Upper lobe of right lung (tissue), 1 donor: ENCODE results near the gene MET. TPM values are rescaled to one million over a fixed set of nuclear protein-coding genes. Genes with fewer than 3 reads are reported as not detected.

ENCODE experiments used
- ATAC-seq: fragments of 200-7000 bp; cut with Tn5 transposase; one replicate; pipeline ENCODE4 v1.9.1; 2020; ENCODE audit warnings: mild to moderate bottlenecking, moderate library complexity
- DNase-seq: peaks from one replicate; pipeline ENCODE4 v3.0.0-alpha.2; 2020
- H3K27ac ChIP-seq: fragments of 200-600 bp; one replicate; pipeline ENCODE4 v1.8.0; 2022
- H3K27me3 ChIP-seq: fragments of 200-600 bp; one replicate; pipeline ENCODE4 v1.8.0; 2022; ENCODE audit warnings: mild to moderate bottlenecking
- H3K36me3 ChIP-seq: fragments of 200-600 bp; one replicate; pipeline ENCODE4 v1.8.0; 2022
- H3K4me1 ChIP-seq: fragments of 200-600 bp; one replicate; pipeline ENCODE4 v1.8.0; 2022
- H3K4me3 ChIP-seq: fragments of 200-600 bp; one replicate; pipeline ENCODE4 v1.8.0; 2022; ENCODE audit warnings: mild to moderate bottlenecking
- H3K9me3 ChIP-seq: fragments of 200-600 bp; one replicate; pipeline ENCODE4 v1.8.0; 2022
- intact Hi-C: fragments of 100-400 bp; cut with DNase I; formaldehyde crosslinking; loops from one replicate; pipeline ENCODE4 v1.11.0; 2022
- total RNA-seq: library from RNA; stranded (reverse); fragmentation: NEBNext Ultra II Directional; extraction: Animal tissue kit (Norgen Biotek cat#: 25700); gene quantifications from one replicate; pipeline ENCODE4 v1.2.1, GENCODE V29; 2021
- TF ChIP-seq, protein P1 (sequence below): fragments of 200-600 bp; IDR thresholded peaks from one replicate; pipeline ENCODE4 v1.8.0; 2022; ENCODE audit warnings: antibody characterized with exemption
- donor health status: DM: no; HTN: yes; CAD: no; lungs with severe emphysema.

MET gene
- total RNA-seq, 1 donor from 2014 or later, result 69.6 TPM

GRCh38 chr7:116670409-116671015 lies 1.5 kb upstream of the MET start:
- TF ChIP-seq, protein P1, sequence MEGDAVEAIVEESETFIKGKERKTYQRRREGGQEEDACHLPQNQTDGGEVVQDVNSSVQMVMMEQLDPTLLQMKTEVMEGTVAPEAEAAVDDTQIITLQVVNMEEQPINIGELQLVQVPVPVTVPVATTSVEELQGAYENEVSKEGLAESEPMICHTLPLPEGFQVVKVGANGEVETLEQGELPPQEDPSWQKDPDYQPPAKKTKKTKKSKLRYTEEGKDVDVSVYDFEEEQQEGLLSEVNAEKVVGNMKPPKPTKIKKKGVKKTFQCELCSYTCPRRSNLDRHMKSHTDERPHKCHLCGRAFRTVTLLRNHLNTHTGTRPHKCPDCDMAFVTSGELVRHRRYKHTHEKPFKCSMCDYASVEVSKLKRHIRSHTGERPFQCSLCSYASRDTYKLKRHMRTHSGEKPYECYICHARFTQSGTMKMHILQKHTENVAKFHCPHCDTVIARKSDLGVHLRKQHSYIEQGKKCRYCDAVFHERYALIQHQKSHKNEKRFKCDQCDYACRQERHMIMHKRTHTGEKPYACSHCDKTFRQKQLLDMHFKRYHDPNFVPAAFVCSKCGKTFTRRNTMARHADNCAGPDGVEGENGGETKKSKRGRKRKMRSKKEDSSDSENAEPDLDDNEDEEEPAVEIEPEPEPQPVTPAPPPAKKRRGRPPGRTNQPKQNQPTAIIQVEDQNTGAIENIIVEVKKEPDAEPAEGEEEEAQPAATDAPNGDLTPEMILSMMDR, result no peak
- no peak overlapping the region for H3K4me3 ChIP-seq
- H3K9me3 ChIP-seq, result no peaks in the 10 kb centered on the region
- ATAC-seq (no peak), DNase-seq (no peak)
- H3K27me3 ChIP-seq, result peaks cover 11% of the 10 kb centered on the region
- no peaks in the 10 kb centered on the region for H3K36me3 ChIP-seq
- intact Hi-C loops, result no loop called here
- H3K4me1 ChIP-seq, result peaks cover 11% of the 10 kb centered on the region
- no peak overlapping the region for H3K27ac ChIP-seq

DNA sequence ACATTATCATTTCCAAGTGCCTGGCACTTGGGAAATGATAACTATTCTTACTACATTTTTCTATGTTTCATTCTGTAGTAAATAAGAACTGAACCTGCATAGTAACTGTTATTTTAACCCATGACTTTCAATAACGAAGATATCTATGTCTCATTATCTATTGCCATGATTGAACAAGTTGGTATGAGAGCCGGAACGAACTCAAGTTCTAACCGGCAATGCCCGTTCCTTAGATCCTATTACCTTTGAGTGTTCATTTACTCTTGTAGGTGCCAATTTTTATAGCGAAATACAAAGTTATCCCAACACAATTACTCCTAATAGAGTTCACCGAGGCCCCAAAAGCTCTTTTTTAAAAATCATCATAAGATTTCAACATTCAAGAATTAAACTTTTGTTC lies 885 bp upstream of the MET start:
- intact Hi-C loops, result no loop called here
- peaks cover 11% of the 10 kb centered on the region for H3K4me1 ChIP-seq
- H3K4me3 ChIP-seq, result peak overlapping the region; percentile 54
- H3K9me3 ChIP-seq, result no peaks in the 10 kb centered on the region
- no peaks in the 10 kb centered on the region for H3K36me3 ChIP-seq
- no peak for DNase-seq
- ATAC-seq, result no peak
- peak overlapping the region; percentile 61 for H3K27ac ChIP-seq
- H3K27me3 ChIP-seq, result peaks cover 11% of the 10 kb centered on the region
- TF ChIP-seq, protein P1, result no peak

GRCh38 chr7:116672596-116673456 lies 830 bp downstream of the MET start:
- Histone ChIP-seq H3K36me3 (no peaks in the 10 kb centered on the region), H3K4me1 (peaks cover 11% of the 10 kb centered on the region), H3K9me3 (no peaks in the 10 kb centered on the region), H3K27ac (peak overlapping the region; percentile 70), H3K27me3 (peaks cover 11% of the 10 kb centered on the region), H3K4me3 (peak overlapping the region; percentile 54)
- intact Hi-C loops, result no loop called here
- no peak for DNase-seq
- TF ChIP-seq, protein P1, result no peak
- no peak for ATAC-seq

DNA sequence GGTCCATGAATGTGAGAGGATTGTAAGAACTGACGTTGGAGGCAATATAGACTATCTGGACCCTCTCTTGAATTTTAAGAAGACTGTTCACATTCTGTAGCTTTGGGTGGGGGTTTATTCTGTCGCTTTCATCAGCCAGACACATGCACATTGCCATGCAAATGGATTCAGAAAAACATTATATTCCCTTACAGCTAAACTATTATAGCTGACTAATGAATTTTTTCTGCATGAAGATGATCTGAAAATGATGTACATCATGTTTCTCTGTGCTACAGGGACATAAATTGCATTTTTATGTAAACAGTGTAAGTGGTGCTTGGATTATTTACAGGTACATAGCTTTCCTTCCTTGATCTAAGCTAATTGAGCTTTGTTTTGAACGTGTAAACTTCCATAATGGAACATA lies 1.5 kb downstream of the MET start:
- H3K27ac ChIP-seq, result peak overlapping the region; percentile 70
- ATAC-seq (no peak), DNase-seq (no peak)
- H3K4me1 ChIP-seq, result peaks cover 11% of the 10 kb centered on the region
- intact Hi-C loops, result no loop called here
- TF ChIP-seq, protein P1, result no peak
- H3K27me3 ChIP-seq, result peaks cover 11% of the 10 kb centered on the region
- H3K9me3 ChIP-seq, result no peaks in the 10 kb centered on the region
- H3K36me3 ChIP-seq, result no peaks in the 10 kb centered on the region
- H3K4me3 ChIP-seq, result peak overlapping the region; percentile 54

GRCh38 chr7:116674508-116675173 lies 2.6 kb downstream of the MET start:
- peaks cover 11% of the 10 kb centered on the region for H3K4me1 ChIP-seq
- intact Hi-C loops, result no loop called here

More at GRCh38 chr7:116674508-116675173, 2.6 kb downstream of the MET start:
- no peaks in the 10 kb centered on the region for H3K9me3 ChIP-seq
- DNase-seq (no peak), ATAC-seq (no peak)
- H3K36me3 ChIP-seq, result no peaks in the 10 kb centered on the region
- TF ChIP-seq, protein P1, result no peak
- peaks cover 11% of the 10 kb centered on the region for H3K27me3 ChIP-seq
- peak overlapping the region; percentile 54 for H3K4me3 ChIP-seq
- H3K27ac ChIP-seq, result no peak overlapping the region
